Measurements from ENCODE around the gene MC5R.
"Not testable (repeated sequence)": the region's sequence is repeated elsewhere in the genome, so short reads cannot be mapped to it uniquely, and the experiment has no call there.

Gene MC5R

GRCh38 chr18:13849791-13850190 is 25.8 kb downstream of the MC5R start:
- DNase-seq (ENCODE audit: low read depth) = no peak

- DNase-seq (ENCODE audit: low read depth) = not testable (repeated sequence)
Observed at GRCh38 chr18:13862898-13863297, 38.9 kb downstream of the MC5R start.

GRCh38 chr18:13868501-13869271 is 44.7 kb downstream of the MC5R start:
- no peak for DNase-seq (ENCODE audit: low read depth)

- no peak for DNase-seq (ENCODE audit: low read depth)
Observed at GRCh38 chr18:13871701-13872100, 47.8 kb downstream of the MC5R start.

- no peak for DNase-seq (ENCODE audit: low read depth)
Observed at GRCh38 chr18:13872373-13872772, 48.4 kb downstream of the MC5R start.

- no peak for DNase-seq (ENCODE audit: low read depth)
Observed at GRCh38 chr18:13872932-13873331, 49.0 kb downstream of the MC5R start.

- DNase-seq (ENCODE audit: low read depth) = no peak
Observed at GRCh38 chr18:13874558-13874957, 50.6 kb downstream of the MC5R start.

Data from activated T-cell treated with anti-CD3 and anti-CD28 coated beads for 24 hours (primary cell).